HEK293 (cell line): ENCODE measurements around the gene PHF21A.

Source experiments
- PATZ1 ChIP-seq: fragments of 450-650 bp; formaldehyde crosslinking; IDR thresholded peaks from 2 replicates; pipeline ENCODE4 v1.5.1; 2016; ENCODE audit warnings: missing biosample characterization, missing genetic modification characterization
- REST ChIP-seq: fragments of 450-650 bp; formaldehyde crosslinking; IDR thresholded peaks from 2 replicates; pipeline ENCODE4 v1.5.1; 2016; ENCODE audit warnings: missing biosample characterization, missing genetic modification characterization
- TCF7L2 ChIP-seq: IDR thresholded peaks from 2 replicates; pipeline ENCODE4 v1.6.1; 2011; ENCODE audit warnings: low read depth, mild to moderate bottlenecking, inconsistent platforms, low read length, moderate library complexity, borderline replicate concordance
- YY1 ChIP-seq: fragments of 450-650 bp; formaldehyde crosslinking; IDR thresholded peaks from 2 replicates; pipeline ENCODE4 v1.5.1; 2018; ENCODE audit warnings: missing biosample characterization, missing genetic modification characterization
- ZBTB1 ChIP-seq: fragments of 450-650 bp; formaldehyde crosslinking; IDR thresholded peaks from 2 replicates; pipeline ENCODE4 v1.5.1; 2016; ENCODE audit warnings: missing biosample characterization, missing genetic modification characterization
- ZBTB21 ChIP-seq: fragments of 450-650 bp; formaldehyde crosslinking; IDR thresholded peaks from 2 replicates; pipeline ENCODE4 v1.5.1; 2017; ENCODE audit warnings: missing biosample characterization, missing genetic modification characterization
- ZBTB48 ChIP-seq: fragments of 450-650 bp; formaldehyde crosslinking; IDR thresholded peaks from 2 replicates; pipeline ENCODE4 v1.5.1; 2016; ENCODE audit warnings: missing biosample characterization, missing genetic modification characterization
- ZNF664 ChIP-seq: fragments of 450-650 bp; formaldehyde crosslinking; IDR thresholded peaks from 2 replicates; pipeline ENCODE4 v1.5.1; 2016; ENCODE audit warnings: missing biosample characterization, missing genetic modification characterization
- TF ChIP-seq, protein P1 (sequence below): fragments of 450-650 bp; formaldehyde crosslinking; IDR thresholded peaks from 2 replicates; pipeline ENCODE4 v1.5.1; 2016; ENCODE audit warnings: missing biosample characterization, missing genetic modification characterization

DNA sequence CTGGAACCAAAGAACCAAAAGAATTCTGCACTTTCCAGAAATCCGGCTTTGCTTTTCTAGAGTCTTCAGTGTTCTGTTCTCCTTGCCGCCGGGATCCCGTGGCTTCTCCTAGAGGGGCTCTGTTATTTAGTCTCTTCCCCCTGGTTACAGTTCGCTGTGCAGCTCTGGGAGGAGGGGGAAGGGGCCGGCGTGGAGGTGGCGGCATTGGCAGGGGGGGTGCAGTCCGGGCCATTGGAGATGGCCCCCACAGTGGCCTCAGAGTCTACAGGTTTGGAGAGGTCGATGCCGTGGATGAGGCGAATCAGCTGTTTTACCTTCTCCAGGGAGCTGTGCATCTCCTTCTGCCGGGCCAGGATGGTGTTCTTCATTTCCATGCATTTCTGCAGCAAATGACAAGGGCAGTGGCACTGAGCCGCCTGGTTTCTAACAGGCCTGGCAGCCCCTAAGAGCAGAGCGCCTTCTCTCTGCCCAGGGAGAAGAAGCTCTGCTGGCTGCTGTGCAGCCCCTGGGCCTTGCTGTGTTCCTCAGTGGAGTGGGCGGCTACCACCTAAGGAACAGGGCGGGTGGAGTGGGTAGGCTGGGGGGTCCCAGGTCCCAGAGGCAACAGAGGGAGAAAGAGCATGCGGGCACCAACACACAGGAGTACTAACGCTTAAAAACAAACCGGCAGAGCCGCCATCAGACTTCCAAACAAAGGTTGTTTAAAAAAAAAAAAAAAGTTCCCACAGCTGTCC is 187.2 kb downstream of the PHF21A start:
- no peak for TF ChIP-seq ZBTB1 (tag by site-specific recombination)
- TF ChIP-seq ZBTB21 (tag by site-specific recombination), result no peak
- TF ChIP-seq, protein P1, sequence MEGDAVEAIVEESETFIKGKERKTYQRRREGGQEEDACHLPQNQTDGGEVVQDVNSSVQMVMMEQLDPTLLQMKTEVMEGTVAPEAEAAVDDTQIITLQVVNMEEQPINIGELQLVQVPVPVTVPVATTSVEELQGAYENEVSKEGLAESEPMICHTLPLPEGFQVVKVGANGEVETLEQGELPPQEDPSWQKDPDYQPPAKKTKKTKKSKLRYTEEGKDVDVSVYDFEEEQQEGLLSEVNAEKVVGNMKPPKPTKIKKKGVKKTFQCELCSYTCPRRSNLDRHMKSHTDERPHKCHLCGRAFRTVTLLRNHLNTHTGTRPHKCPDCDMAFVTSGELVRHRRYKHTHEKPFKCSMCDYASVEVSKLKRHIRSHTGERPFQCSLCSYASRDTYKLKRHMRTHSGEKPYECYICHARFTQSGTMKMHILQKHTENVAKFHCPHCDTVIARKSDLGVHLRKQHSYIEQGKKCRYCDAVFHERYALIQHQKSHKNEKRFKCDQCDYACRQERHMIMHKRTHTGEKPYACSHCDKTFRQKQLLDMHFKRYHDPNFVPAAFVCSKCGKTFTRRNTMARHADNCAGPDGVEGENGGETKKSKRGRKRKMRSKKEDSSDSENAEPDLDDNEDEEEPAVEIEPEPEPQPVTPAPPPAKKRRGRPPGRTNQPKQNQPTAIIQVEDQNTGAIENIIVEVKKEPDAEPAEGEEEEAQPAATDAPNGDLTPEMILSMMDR, result no peak
- TF ChIP-seq ZNF664 (tag by site-specific recombination), result no peak
- TF ChIP-seq TCF7L2, result no peak
- no peak for TF ChIP-seq YY1 (tag by site-specific recombination)
- no peak for TF ChIP-seq PATZ1 (tag by site-specific recombination)
- no peak for TF ChIP-seq ZBTB48 (tag by site-specific recombination)
- no peak for TF ChIP-seq REST (tag by site-specific recombination)
